IMR-90 (cell line): ENCODE data around the gene FUT8. TPM values are rescaled to one million over a fixed set of nuclear protein-coding genes. Genes with fewer than 3 reads are reported as not detected.

Source experiments
- ATAC-seq: fragments of 200-7000 bp; cut with Tn5 transposase; 2 replicates; pipeline ENCODE4 v1.9.1; 2020; ENCODE audit warnings: low read depth, mild to moderate bottlenecking, moderate library complexity
- BruUV-seq: library from RNA; stranded (reverse); fragments of 400-500 nt; replicated peaks from 2 replicates; lab custom pipeline; 2021; lab: Mats Ljungman, UMichigan
- CTCF ChIA-PET: fragments of 300-600 bp; formaldehyde crosslinking; extraction: SDS; loops from one replicate; lab custom pipeline; 2021; ENCODE audit warnings: antibody characterized with exemption; lab: Yijun Ruan, JAX
- POLR2A ChIA-PET: fragments of 300-600 bp; sonication (Branson Sonifier 250); formaldehyde crosslinking; loops from one replicate; lab custom pipeline; 2022; ENCODE audit warnings: antibody characterized with exemption; ENCODE audit not compliant: unreplicated experiment; lab: Charles Lee
- DNase-seq: peaks from one replicate; pipeline ENCODE4 v3.0.0; 2013
- H2AFZ ChIP-seq: replicated peaks from 2 replicates; pipeline ENCODE3; 2013; ENCODE audit warnings: low read length, mild to moderate bottlenecking; ENCODE audit not compliant: poor library complexity
- H2AK5ac ChIP-seq: 2 replicates; pipeline ENCODE4 v1.6.1; 2013; ENCODE audit warnings: low read depth, low read length, inconsistent platforms
- H2AK9ac ChIP-seq: replicated peaks from 2 replicates; pipeline ENCODE3; 2013; ENCODE audit warnings: mild to moderate bottlenecking, low read depth, low read length, moderate library complexity; ENCODE audit not compliant: poor library complexity
- H2BK120ac ChIP-seq: 2 replicates; pipeline ENCODE4 v1.6.1; 2013; ENCODE audit warnings: low read depth, low read length, inconsistent platforms
- H2BK15ac ChIP-seq: 3 replicates; pipeline ENCODE4 v1.6.1; 2013; ENCODE audit warnings: low read depth, low read length, inconsistent platforms
- H2BK20ac ChIP-seq: 2 replicates; pipeline ENCODE4 v1.6.1; 2013; ENCODE audit warnings: low read depth, mild to moderate bottlenecking, inconsistent platforms, low read length, moderate library complexity
- H2BK5ac ChIP-seq: 2 replicates; pipeline ENCODE4 v1.6.1; 2013; ENCODE audit warnings: mild to moderate bottlenecking, low read depth, low read length, inconsistent platforms; ENCODE audit not compliant: poor library complexity, severe bottlenecking
- H3K14ac ChIP-seq: replicated peaks from 2 replicates; pipeline ENCODE4 v1.6.1; 2013; ENCODE audit warnings: low read depth, low read length, inconsistent platforms
- H3K18ac ChIP-seq: 2 replicates; pipeline ENCODE4 v1.6.1; 2013; ENCODE audit warnings: low read depth, low read length, control low read depth
- H3K23ac ChIP-seq: 2 replicates; pipeline ENCODE4 v1.6.1; 2013; ENCODE audit warnings: low read depth, low read length, inconsistent platforms
- H3K27ac ChIP-seq: 2 replicates; pipeline ENCODE4 v1.5.1; 2013; ENCODE audit warnings: mild to moderate bottlenecking, control low read depth, low read length; ENCODE audit not compliant: insufficient read depth
- H3K27me3 ChIP-seq: 2 replicates; pipeline ENCODE4 v1.6.1; 2013; ENCODE audit warnings: low read length; ENCODE audit not compliant: control insufficient read depth, insufficient read depth
- H3K36me3 ChIP-seq: 2 replicates; pipeline ENCODE4 v1.6.1; 2013; ENCODE audit warnings: low read length, mixed read lengths; ENCODE audit not compliant: control insufficient read depth, insufficient read depth
- H3K4ac ChIP-seq: 2 replicates; pipeline ENCODE4 v1.6.1; 2013; ENCODE audit warnings: low read depth, low read length, inconsistent platforms
- H3K4me1 ChIP-seq: 2 replicates; pipeline ENCODE4 v1.6.1; 2013; ENCODE audit warnings: low read length, mixed read lengths; ENCODE audit not compliant: control insufficient read depth, insufficient read depth
- H3K4me2 ChIP-seq: 2 replicates; pipeline ENCODE4 v1.6.1; 2013; ENCODE audit warnings: low read depth, mild to moderate bottlenecking, control low read depth, low read length, moderate library complexity
- H3K4me3 ChIP-seq: 2 replicates; pipeline ENCODE4 v1.5.1; 2013; ENCODE audit warnings: low read depth, mild to moderate bottlenecking, control low read depth, low read length, moderate library complexity; ENCODE audit not compliant: insufficient read depth
- H3K56ac ChIP-seq: 2 replicates; pipeline ENCODE4 v1.6.1; 2013; ENCODE audit warnings: low read length, inconsistent platforms; ENCODE audit not compliant: insufficient read depth; ENCODE audit errors: extremely low read depth
- H3K79me1 ChIP-seq, 2 experiments: 2 replicates each; pipeline ENCODE4 v1.6.1; 2013; ENCODE audit warnings: low read length in 2 of 2, inconsistent platforms in 1 of 2, low read depth in 1 of 2
- H3K9ac ChIP-seq: 2 replicates; pipeline ENCODE4 v1.6.1; 2013; ENCODE audit warnings: low read depth, low read length, control low read depth
- H3K9me1 ChIP-seq: 2 replicates; pipeline ENCODE4 v1.6.1; 2013; ENCODE audit warnings: low read length, inconsistent platforms; ENCODE audit not compliant: insufficient read depth
- H3K9me3 ChIP-seq: 2 replicates; pipeline ENCODE4 v1.6.1; 2013; ENCODE audit warnings: low read length; ENCODE audit not compliant: control insufficient read depth, insufficient read depth
- H4K20me1 ChIP-seq: 2 replicates; pipeline ENCODE4 v1.6.1; 2013; ENCODE audit warnings: low read length, inconsistent platforms; ENCODE audit not compliant: insufficient read depth
- H4K5ac ChIP-seq: 2 replicates; pipeline ENCODE4 v1.6.1; 2013; ENCODE audit warnings: mild to moderate bottlenecking, low read depth, low read length, control low read depth
- H4K8ac ChIP-seq, 2 experiments: 2 replicates each; pipeline ENCODE4 v1.6.1; 2013; ENCODE audit warnings: low read depth in 2 of 2, low read length in 2 of 2, control low read depth in 1 of 2, inconsistent platforms in 1 of 2
- H4K91ac ChIP-seq: 2 replicates; pipeline ENCODE4 v1.6.1; 2013; ENCODE audit warnings: low read depth, low read length, inconsistent platforms; ENCODE audit not compliant: insufficient read depth
- BHLHE40 ChIP-seq: fragments of 150-350 bp; IDR thresholded peaks from 2 replicates; pipeline ENCODE4 v1.6.1; 2016; ENCODE audit warnings: mild to moderate bottlenecking, low read depth, low read length
- CEBPB ChIP-seq: IDR thresholded peaks from 2 replicates; pipeline ENCODE4 v1.6.1; 2012; ENCODE audit warnings: low read depth, low read length, improper control_type of control experiment
- CHD1 ChIP-seq: IDR thresholded peaks from 2 replicates; pipeline ENCODE4 v1.6.1; 2012; ENCODE audit warnings: low read depth, low read length, improper control_type of control experiment
- CTCF ChIP-seq: conservative IDR thresholded peaks from 2 replicates; pipeline ENCODE4 v1.5.1; 2012; ENCODE audit warnings: mild to moderate bottlenecking, low read depth, low read length, improper control_type of control experiment
- ELK1 ChIP-seq: fragments of 150-350 bp; IDR thresholded peaks from 2 replicates; pipeline ENCODE4 v1.6.1; 2016; ENCODE audit warnings: low read depth, mild to moderate bottlenecking, low read length, moderate library complexity, borderline replicate concordance
- FOS ChIP-seq: fragments of 150-350 bp; IDR thresholded peaks from 2 replicates; pipeline ENCODE4 v1.6.1; 2016; ENCODE audit warnings: low read depth, low read length
- MAFK ChIP-seq: IDR thresholded peaks from 2 replicates; pipeline ENCODE4 v1.6.1; 2012; ENCODE audit warnings: low read depth, low read length, improper control_type of control experiment
- MAZ ChIP-seq: IDR thresholded peaks from 2 replicates; pipeline ENCODE4 v1.6.1; 2012; ENCODE audit warnings: low read depth, mild to moderate bottlenecking, low read length, improper control_type of control experiment, moderate library complexity, borderline replicate concordance
- MXI1 ChIP-seq: IDR thresholded peaks from 2 replicates; pipeline ENCODE4 v1.6.1; 2012; ENCODE audit warnings: low read depth, mild to moderate bottlenecking, low read length, moderate library complexity, borderline replicate concordance
- NFE2L2 ChIP-seq: fragments of 150-350 bp; IDR thresholded peaks from 2 replicates; pipeline ENCODE4 v1.6.1; 2016; ENCODE audit warnings: low read depth, mild to moderate bottlenecking, low read length
- RAD21 ChIP-seq: IDR thresholded peaks from 2 replicates; pipeline ENCODE4 v1.6.1; 2012; ENCODE audit warnings: low read length, improper control_type of control experiment
- RCOR1 ChIP-seq: IDR thresholded peaks from 2 replicates; pipeline ENCODE4 v1.6.1; 2012; ENCODE audit warnings: mild to moderate bottlenecking, low read length, improper control_type of control experiment; ENCODE audit not compliant: insufficient replicate concordance
- SMC3 ChIP-seq: fragments of 150-350 bp; IDR thresholded peaks from 2 replicates; pipeline ENCODE4 v1.6.1; 2016; ENCODE audit warnings: low read depth, mild to moderate bottlenecking, antibody characterized with exemption, low read length, moderate library complexity
- USF2 ChIP-seq: fragments of 150-350 bp; IDR thresholded peaks from 2 replicates; pipeline ENCODE4 v1.6.1; 2017; ENCODE audit warnings: mild to moderate bottlenecking, antibody characterized with exemption, low read length, low read depth
- WGBS, 2 experiments: methylation state at CpG; one replicate each; pipeline versions ENCODE4 v1.1.5 to v1.1.7; 2013; ENCODE audit warnings: missing lambda C conversion rate in 2 of 2; ENCODE audit not compliant: insufficient read length in 1 of 2; ENCODE audit errors: extremely low coverage in 2 of 2; 5-methylcytosine and 5-hydroxymethylcytosine counted together
- dilution Hi-C: fragments of 300-500 bp; cut with HindIII; formaldehyde crosslinking; loops from one replicate; pipeline ENCODE4 v1.14.3; 2018; ENCODE audit warnings: low sequenced_read_pairs; ENCODE audit not compliant: unreplicated experiment
- in situ Hi-C: fragments of 300-500 bp; cut with MboI; formaldehyde crosslinking; loops from 3 replicates; pipeline ENCODE4 v1.14.3; 2019; ENCODE audit warnings: low sequenced_read_pairs, inconsistent platforms, mixed read lengths
- intact Hi-C: fragments of 100-400 bp; cut with micrococcal nuclease; formaldehyde crosslinking; loops from 2 replicates; pipeline ENCODE4 v1.10.0; 2022
- polyA plus RNA-seq, 3 experiments: library from polyadenylated mRNA; depleted of rRNA; stranded (reverse); fragments of >200 nt; gene quantifications; 2 replicates each; pipeline ENCODE4 v1.2.3, GENCODE V29; 2012; ENCODE audit warnings: low replicate concordance in 1 of 3
- total RNA-seq: library from RNA; depleted of rRNA; stranded (reverse); fragments of >200 nt; gene quantifications from 2 replicates; pipeline ENCODE4 v1.2.3, GENCODE V29; 2012

The FUT8 gene
- total and polyA plus RNA-seq, 2 of the 4 experiments (the other 2 are of a cell fraction): 15.6 to 72.9 TPM

- Histone ChIP-seq H2BK15ac (no peak overlapping the region), H3K14ac (no peak overlapping the region), H3K36me3 (no peaks in the 10 kb centered on the region), H3K4me2 (no peak overlapping the region), H2BK5ac (no peak overlapping the region), H4K91ac (no peak overlapping the region), H2AK9ac (no peak overlapping the region), H2AK5ac (no peak overlapping the region), H3K18ac (no peak overlapping the region), H3K9me3 (no peaks in the 10 kb centered on the region), H2BK20ac (no peak overlapping the region), H3K4me3 (no peak overlapping the region), H3K4ac (no peak overlapping the region), H3K9ac (no peak overlapping the region), H3K79me1 (no peaks in the 10 kb centered on the region), H3K9me1 (no peaks in the 10 kb centered on the region), H4K20me1 (no peaks in the 10 kb centered on the region), H3K27ac (no peak overlapping the region), H3K23ac (no peak overlapping the region), H4K8ac (no peak overlapping the region), H4K5ac (no peak overlapping the region), H2AFZ (no peak overlapping the region), H3K56ac (no peak overlapping the region), H2BK120ac (no peak overlapping the region), H3K27me3 (no peaks in the 10 kb centered on the region), H3K4me1 (no peaks in the 10 kb centered on the region)
- in situ Hi-C loops: no loop called here
- DNase-seq (no peak), ATAC-seq (no peak)
- dilution Hi-C loops: no loop called here
- BruUV-seq: no TSS peak
- ChIA-PET POLR2A (no interaction called here), CTCF (no interaction called here)
- TF ChIP-seq CEBPB (no peak), MAZ (no peak), CHD1 (no peak), USF2 (no peak), MAFK (no peak), MXI1 (no peak), BHLHE40 (no peak), FOS (no peak), NFE2L2 (no peak), ELK1 (no peak), CTCF (no peak), SMC3 (no peak), RCOR1 (no peak), RAD21 (no peak)
- no CpG with 5 or more reads among the region's 3 CpGs for whole genome bisulfite sequencing, 2 experiments
- intact Hi-C loops: no loop called here
Measured at GRCh38 chr14:65366802-65367565, 45.5 kb upstream of the FUT8 start.
